Measurements from ENCODE around the gene CPNE5.

DNA sequence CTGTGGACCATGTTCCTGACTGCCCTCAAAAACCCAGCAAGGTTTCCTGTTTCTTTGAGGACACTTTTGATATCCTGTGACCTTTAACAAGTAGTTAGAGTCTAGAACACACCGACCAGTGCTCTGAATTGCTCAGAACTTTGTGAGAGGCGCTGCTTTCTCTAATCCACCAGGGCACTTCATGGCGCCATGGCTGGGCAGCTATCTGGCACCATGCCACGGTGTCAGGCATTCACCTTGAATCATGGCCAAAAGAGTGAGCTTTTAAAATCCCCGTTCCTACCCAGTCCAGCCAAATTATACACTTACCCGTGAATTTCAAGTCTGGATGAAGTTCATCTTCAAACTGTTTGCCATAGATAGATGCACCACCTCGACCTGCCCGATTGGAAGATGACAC lies 17.0 kb upstream of the CPNE5 start:
- TF ChIP-seq, protein P1, sequence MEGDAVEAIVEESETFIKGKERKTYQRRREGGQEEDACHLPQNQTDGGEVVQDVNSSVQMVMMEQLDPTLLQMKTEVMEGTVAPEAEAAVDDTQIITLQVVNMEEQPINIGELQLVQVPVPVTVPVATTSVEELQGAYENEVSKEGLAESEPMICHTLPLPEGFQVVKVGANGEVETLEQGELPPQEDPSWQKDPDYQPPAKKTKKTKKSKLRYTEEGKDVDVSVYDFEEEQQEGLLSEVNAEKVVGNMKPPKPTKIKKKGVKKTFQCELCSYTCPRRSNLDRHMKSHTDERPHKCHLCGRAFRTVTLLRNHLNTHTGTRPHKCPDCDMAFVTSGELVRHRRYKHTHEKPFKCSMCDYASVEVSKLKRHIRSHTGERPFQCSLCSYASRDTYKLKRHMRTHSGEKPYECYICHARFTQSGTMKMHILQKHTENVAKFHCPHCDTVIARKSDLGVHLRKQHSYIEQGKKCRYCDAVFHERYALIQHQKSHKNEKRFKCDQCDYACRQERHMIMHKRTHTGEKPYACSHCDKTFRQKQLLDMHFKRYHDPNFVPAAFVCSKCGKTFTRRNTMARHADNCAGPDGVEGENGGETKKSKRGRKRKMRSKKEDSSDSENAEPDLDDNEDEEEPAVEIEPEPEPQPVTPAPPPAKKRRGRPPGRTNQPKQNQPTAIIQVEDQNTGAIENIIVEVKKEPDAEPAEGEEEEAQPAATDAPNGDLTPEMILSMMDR (IDR thresholded peaks at IDR 0.05; ENCODE audit: low read length) = no peak
- no peak for TF ChIP-seq EZH2 (optimal IDR thresholded peaks at IDR 0.05; ENCODE audit: low read depth, low read length)

Measured in MM.1S (cell line).